HepG2 (cell line): Measurements from ENCODE around the gene CATSPERB.

Experiments
- CTCF ChIP-seq: sonication (generic); formaldehyde crosslinking; IDR thresholded peaks from 2 replicates; pipeline ENCODE4 v1.5.0; 2020; ENCODE audit warnings: mild to moderate bottlenecking, missing genetic modification reagents, moderate library complexity
- PRPF4 ChIP-seq: fragments of 200-400 bp; formaldehyde crosslinking; IDR thresholded peaks from 2 replicates; pipeline ENCODE4 v1.6.1; 2016; ENCODE audit warnings: low read length, low read depth; ENCODE audit not compliant: poor library complexity, severe bottlenecking
- SP1 ChIP-seq, 2 experiments: fragments of 450-650 bp in 1 of 2; sonication (generic) in 1 of 2; formaldehyde crosslinking in 1 of 2; IDR thresholded peaks; 2 replicates each; pipeline versions ENCODE4 v1.4.0 to v1.6.1; 2016 to 2020; ENCODE audit warnings: missing genetic modification reagents in 1 of 2
- ZNF354B ChIP-seq: sonication (generic); formaldehyde crosslinking; IDR thresholded peaks from 2 replicates; pipeline ENCODE4 v1.8.0; 2022; ENCODE audit warnings: mild to moderate bottlenecking, missing genetic modification reagents
- ZNF687 ChIP-seq: sonication (generic); formaldehyde crosslinking; IDR thresholded peaks from 2 replicates; pipeline ENCODE4 v1.5.1; 2020; ENCODE audit warnings: mild to moderate bottlenecking, missing genetic modification reagents, moderate library complexity

- TF ChIP-seq CTCF (CRISPR knock-in tag) = no peak
- TF ChIP-seq ZNF354B (CRISPR knock-in tag) = no peak
- TF ChIP-seq ZNF687 (CRISPR knock-in tag) = no peak
- no peak for TF ChIP-seq SP1 (IDR thresholded peaks at IDR 0.05)
- no peak for TF ChIP-seq SP1 (CRISPR knock-in tag; IDR thresholded peaks at IDR 0.05)
- no peak for TF ChIP-seq PRPF4
Observed at GRCh38 chr14:91728616-91729183, 3.2 kb downstream of the CATSPERB start.
